ENCODE data around the gene MRPL11.

The MRPL11 gene

DNA sequence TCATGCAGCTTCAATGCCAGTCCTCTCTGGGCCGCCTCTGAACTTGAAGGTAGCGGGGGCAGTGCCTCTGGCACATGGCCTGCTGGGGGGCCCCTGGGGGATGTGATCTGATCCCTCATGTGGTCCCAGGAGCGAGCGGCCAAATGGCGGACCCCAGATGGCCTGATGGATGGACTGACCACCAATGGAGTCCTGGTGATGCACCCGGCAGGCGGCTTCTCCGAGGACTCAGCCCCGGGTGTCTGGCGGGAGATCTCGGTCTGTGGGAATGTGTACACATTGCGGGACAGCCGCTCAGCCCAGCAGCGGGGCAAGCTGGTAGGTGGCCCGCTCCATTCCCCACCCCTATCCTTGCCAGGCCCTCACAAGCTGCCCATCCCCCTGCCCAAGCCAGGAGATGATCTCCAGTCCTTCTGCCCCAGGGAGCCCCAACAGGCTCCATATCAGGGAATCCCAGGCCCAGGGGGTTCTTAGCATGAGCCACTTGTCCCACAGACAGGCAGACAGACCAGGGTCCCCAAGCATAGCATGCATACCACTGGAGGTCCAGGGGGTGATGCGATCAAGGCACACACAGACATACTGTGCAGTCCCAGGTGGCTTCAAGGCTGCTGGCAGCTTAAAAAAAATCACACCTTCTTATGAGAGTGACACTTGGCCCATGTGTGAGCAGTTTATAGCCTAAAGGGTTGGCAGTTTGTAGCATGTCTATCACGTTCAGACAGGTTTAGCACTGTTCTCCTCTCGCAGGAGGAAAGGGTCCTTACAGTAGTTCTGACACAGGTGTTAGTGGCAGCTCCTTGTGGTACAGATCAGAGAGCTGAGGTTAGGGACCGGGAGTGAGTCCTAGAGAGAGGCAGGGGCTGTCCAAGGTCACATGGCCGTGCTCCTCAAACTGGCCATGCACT lies 35.2 kb upstream of the MRPL11 start:
- no peaks in the 10 kb centered on the region for H3K36me3 ChIP-seq (ENCODE audit: insufficient read depth, low read length)
- no peak overlapping the region for H3K4me2 ChIP-seq (ENCODE audit: low read length)
- no peak overlapping the region for H3K9ac ChIP-seq (ENCODE audit: low read length)
- no peak overlapping the region for H3K27ac ChIP-seq (ENCODE audit: low read depth, low read length, poor library complexity, severe bottlenecking)
- no peaks in the 10 kb centered on the region for H3F3A ChIP-seq (ENCODE audit: insufficient read depth, low read length)
- H3K79me2 ChIP-seq (ENCODE audit: insufficient read depth, low read length) = no peaks in the 10 kb centered on the region
- no peaks in the 10 kb centered on the region for H4K20me1 ChIP-seq (ENCODE audit: insufficient read depth, low read length)
- H3K9me2 ChIP-seq (ENCODE audit: low read depth, low read length) = no peaks in the 10 kb centered on the region
- no peaks in the 10 kb centered on the region for H3K4me1 ChIP-seq (ENCODE audit: insufficient read depth, low read length, severe bottlenecking)
- TF ChIP-seq, protein P1, sequence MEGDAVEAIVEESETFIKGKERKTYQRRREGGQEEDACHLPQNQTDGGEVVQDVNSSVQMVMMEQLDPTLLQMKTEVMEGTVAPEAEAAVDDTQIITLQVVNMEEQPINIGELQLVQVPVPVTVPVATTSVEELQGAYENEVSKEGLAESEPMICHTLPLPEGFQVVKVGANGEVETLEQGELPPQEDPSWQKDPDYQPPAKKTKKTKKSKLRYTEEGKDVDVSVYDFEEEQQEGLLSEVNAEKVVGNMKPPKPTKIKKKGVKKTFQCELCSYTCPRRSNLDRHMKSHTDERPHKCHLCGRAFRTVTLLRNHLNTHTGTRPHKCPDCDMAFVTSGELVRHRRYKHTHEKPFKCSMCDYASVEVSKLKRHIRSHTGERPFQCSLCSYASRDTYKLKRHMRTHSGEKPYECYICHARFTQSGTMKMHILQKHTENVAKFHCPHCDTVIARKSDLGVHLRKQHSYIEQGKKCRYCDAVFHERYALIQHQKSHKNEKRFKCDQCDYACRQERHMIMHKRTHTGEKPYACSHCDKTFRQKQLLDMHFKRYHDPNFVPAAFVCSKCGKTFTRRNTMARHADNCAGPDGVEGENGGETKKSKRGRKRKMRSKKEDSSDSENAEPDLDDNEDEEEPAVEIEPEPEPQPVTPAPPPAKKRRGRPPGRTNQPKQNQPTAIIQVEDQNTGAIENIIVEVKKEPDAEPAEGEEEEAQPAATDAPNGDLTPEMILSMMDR (IDR thresholded peaks at IDR 0.05; ENCODE audit: low read length) = no peak
- TF ChIP-seq EZH2 (IDR thresholded peaks at IDR 0.05; ENCODE audit: borderline replicate concordance, low read length) = no peak
- H3K27me3 ChIP-seq (ENCODE audit: insufficient read depth, low read length) = no peaks in the 10 kb centered on the region
- H2AFZ ChIP-seq (ENCODE audit: low read length) = no peak overlapping the region
- H3K9me3 ChIP-seq (ENCODE audit: low read length) = no peaks in the 10 kb centered on the region
- H3K4me3 ChIP-seq (ENCODE audit: low read depth, low read length, poor library complexity, severe bottlenecking) = no peak overlapping the region

DNA sequence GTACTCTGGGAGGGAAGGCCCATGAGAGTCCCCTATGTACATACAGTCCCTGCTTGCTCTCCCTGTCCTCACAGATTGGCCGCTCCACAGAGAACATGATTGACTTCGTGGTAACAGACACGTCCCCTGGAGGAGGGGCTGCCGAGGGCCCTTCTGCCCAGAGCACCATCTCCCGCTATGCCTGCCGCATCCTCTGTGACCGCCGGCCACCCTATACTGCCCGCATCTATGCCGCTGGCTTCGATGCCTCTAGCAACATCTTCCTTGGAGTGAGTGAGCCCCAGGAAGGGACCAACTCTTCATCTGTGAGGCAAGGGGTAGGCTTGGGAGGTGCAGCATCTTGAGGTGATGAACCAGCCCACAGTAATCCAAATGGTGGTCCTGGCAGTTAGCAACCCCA lies 34.5 kb upstream of the MRPL11 start:
- Histone ChIP-seq H3K9ac (ENCODE audit: low read length) (no peak overlapping the region), H3K36me3 (ENCODE audit: insufficient read depth, low read length) (no peaks in the 10 kb centered on the region), H2AFZ (ENCODE audit: low read length) (no peak overlapping the region), H3K4me3 (ENCODE audit: low read depth, low read length, poor library complexity, severe bottlenecking) (no peak overlapping the region), H3K79me2 (ENCODE audit: insufficient read depth, low read length) (no peaks in the 10 kb centered on the region), H3K9me2 (ENCODE audit: low read depth, low read length) (no peaks in the 10 kb centered on the region), H3K27ac (ENCODE audit: low read depth, low read length, poor library complexity, severe bottlenecking) (no peak overlapping the region), H3K27me3 (ENCODE audit: insufficient read depth, low read length) (no peaks in the 10 kb centered on the region), H4K20me1 (ENCODE audit: insufficient read depth, low read length) (no peaks in the 10 kb centered on the region), H3K4me1 (ENCODE audit: insufficient read depth, low read length, severe bottlenecking) (no peaks in the 10 kb centered on the region), H3K9me3 (ENCODE audit: low read length) (no peaks in the 10 kb centered on the region), H3K4me2 (ENCODE audit: low read length) (no peak overlapping the region), H3F3A (ENCODE audit: insufficient read depth, low read length) (no peaks in the 10 kb centered on the region)
- TF ChIP-seq, protein P1 (IDR thresholded peaks at IDR 0.05; ENCODE audit: low read length) = no peak
- TF ChIP-seq EZH2 (IDR thresholded peaks at IDR 0.05; ENCODE audit: borderline replicate concordance, low read length) = no peak

DNA sequence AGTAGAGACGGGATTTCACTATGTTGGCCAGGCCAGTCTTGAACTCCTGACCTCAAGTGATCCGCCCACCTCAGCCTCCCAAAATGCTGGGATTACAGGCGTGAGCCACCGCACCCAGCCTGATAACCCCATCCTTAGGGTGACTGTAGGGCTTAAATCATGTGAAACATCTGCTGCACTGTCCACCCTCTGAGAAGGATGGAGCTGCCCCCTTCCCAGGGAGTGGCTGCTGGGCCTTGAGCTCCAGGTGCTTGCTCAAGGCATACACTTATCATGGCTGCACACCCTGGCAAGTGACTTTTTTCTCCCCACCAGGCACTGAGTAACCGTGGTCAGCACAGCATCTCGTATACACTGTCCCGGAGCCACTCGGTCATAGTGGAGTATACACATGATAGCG lies 33.4 kb upstream of the MRPL11 start:
- Histone ChIP-seq H3K27me3 (ENCODE audit: insufficient read depth, low read length) (no peaks in the 10 kb centered on the region), H3K79me2 (ENCODE audit: insufficient read depth, low read length) (no peaks in the 10 kb centered on the region), H3K9ac (ENCODE audit: low read length) (no peak overlapping the region), H3F3A (ENCODE audit: insufficient read depth, low read length) (no peaks in the 10 kb centered on the region), H3K27ac (ENCODE audit: low read depth, low read length, poor library complexity, severe bottlenecking) (no peak overlapping the region), H3K9me3 (ENCODE audit: low read length) (no peaks in the 10 kb centered on the region), H4K20me1 (ENCODE audit: insufficient read depth, low read length) (no peaks in the 10 kb centered on the region), H3K4me2 (ENCODE audit: low read length) (no peak overlapping the region), H2AFZ (ENCODE audit: low read length) (no peak overlapping the region), H3K36me3 (ENCODE audit: insufficient read depth, low read length) (no peaks in the 10 kb centered on the region), H3K4me3 (ENCODE audit: low read depth, low read length, poor library complexity, severe bottlenecking) (no peak overlapping the region), H3K9me2 (ENCODE audit: low read depth, low read length) (no peaks in the 10 kb centered on the region), H3K4me1 (ENCODE audit: insufficient read depth, low read length, severe bottlenecking) (peaks cover 7% of the 10 kb centered on the region)
- no peak for TF ChIP-seq EZH2 (IDR thresholded peaks at IDR 0.05; ENCODE audit: borderline replicate concordance, low read length)
- TF ChIP-seq, protein P1 (IDR thresholded peaks at IDR 0.05; ENCODE audit: low read length) = no peak

All from OCI-LY1 (cell line).